CD14-positive monocyte (primary cell): ENCODE measurements around the gene NRXN3. TPM values are rescaled to one million over a fixed set of nuclear protein-coding genes. Genes with fewer than 3 reads are reported as not detected.

Experiments
- DNase-seq, 3 donors: peaks; one replicate each; pipeline ENCODE4 v3.0.0-alpha.2; 2011 to 2022
- H2AFZ ChIP-seq: 2 replicates; pipeline ENCODE4 v1.6.0; 2012; ENCODE audit warnings: mild to moderate bottlenecking, low read depth, low read length, inconsistent platforms; ENCODE audit not compliant: insufficient read depth, poor library complexity, severe bottlenecking
- H3K27ac ChIP-seq, 2 donors: 1 replicate in 1 of 2; 2 replicates in 1 of 2; pipeline ENCODE4 v1.5.1; 2012 to 2013; ENCODE audit warnings: low read length in 2 of 2, control low read depth in 1 of 2, inconsistent platforms in 1 of 2, low read depth in 1 of 2, mild to moderate bottlenecking in 1 of 2
- H3K27me3 ChIP-seq, 2 donors: one replicate each; pipeline versions ENCODE4 v1.6.0 to v1.6.1; 2011 to 2013; ENCODE audit warnings: low read length in 2 of 2; ENCODE audit not compliant: control insufficient read depth in 2 of 2, insufficient read depth in 2 of 2
- H3K36me3 ChIP-seq, 2 donors: replicated peaks in 1 of 2; 1 replicate in 1 of 2; 2 replicates in 1 of 2; pipeline versions ENCODE4 v1.5.1 to v1.6.1; 2012 to 2013; ENCODE audit warnings: low read length in 2 of 2, control low read depth in 1 of 2, inconsistent platforms in 1 of 2, mild to moderate bottlenecking in 1 of 2; ENCODE audit not compliant: insufficient read depth in 2 of 2, control insufficient read depth in 1 of 2
- H3K4me1 ChIP-seq, 2 donors: 1 replicate in 1 of 2; 2 replicates in 1 of 2; pipeline versions ENCODE4 v1.5.1 to v1.6.1; 2012 to 2013; ENCODE audit warnings: low read length in 2 of 2, control low read depth in 1 of 2, inconsistent platforms in 1 of 2, mild to moderate bottlenecking in 1 of 2, moderate library complexity in 1 of 2; ENCODE audit not compliant: insufficient read depth in 2 of 2, control insufficient read depth in 1 of 2
- H3K4me2 ChIP-seq: replicated peaks from 2 replicates; pipeline ENCODE3; 2012; ENCODE audit warnings: low read length, moderate library complexity, mild to moderate bottlenecking; ENCODE audit not compliant: poor library complexity, severe bottlenecking; ENCODE audit errors: extremely low read depth
- H3K4me3 ChIP-seq, 3 experiments: fragments of 200-600 bp in 1 of 3; sonication (generic) in 1 of 3; replicated peaks in 1 of 3; 1 replicate in 2 of 3; 2 replicates in 1 of 3; pipeline ENCODE4 v1.5.1; 2011 to 2013; ENCODE audit warnings: low read length in 3 of 3, mild to moderate bottlenecking in 3 of 3, control low read depth in 2 of 3, low read depth in 2 of 3, inconsistent platforms in 1 of 3, moderate library complexity in 1 of 3
- H3K79me2 ChIP-seq: 2 replicates; pipeline ENCODE4 v1.6.0; 2012; ENCODE audit warnings: mild to moderate bottlenecking, control low read depth, inconsistent platforms, low read length, moderate library complexity; ENCODE audit not compliant: insufficient read depth
- H3K9ac ChIP-seq: 2 replicates; pipeline ENCODE4 v1.6.0; 2017; ENCODE audit warnings: low read length, mild to moderate bottlenecking; ENCODE audit not compliant: insufficient read depth, poor library complexity, severe bottlenecking
- H3K9me3 ChIP-seq, 2 donors: replicated peaks in 1 of 2; 1 replicate in 1 of 2; 2 replicates in 1 of 2; pipeline versions ENCODE4 v1.5.1 to v1.6.1; 2012 to 2013; ENCODE audit warnings: low read length in 2 of 2, control low read depth in 1 of 2; ENCODE audit not compliant: control insufficient read depth in 1 of 2, insufficient read depth in 1 of 2
- H4K20me1 ChIP-seq: 2 replicates; pipeline ENCODE4 v1.6.0; 2012; ENCODE audit warnings: mild to moderate bottlenecking, low read length, control low read depth, moderate library complexity; ENCODE audit not compliant: insufficient read depth
- H3K27ac Mint-ChIP-seq, 7 donors: one replicate each; pipeline ENCODE4 v1.8.0; 2020; ENCODE audit warnings: mild to moderate bottlenecking in 7 of 7, mixed read lengths in 7 of 7, moderate library complexity in 6 of 7, inconsistent platforms in 2 of 7
- H3K27me3 Mint-ChIP-seq, 3 donors: one replicate each; pipeline ENCODE4 v1.8.0; 2021 to 2022; ENCODE audit warnings: low read depth in 3 of 3, mild to moderate bottlenecking in 3 of 3, mixed read lengths in 3 of 3, moderate library complexity in 3 of 3, inconsistent platforms in 1 of 3
- H3K36me3 Mint-ChIP-seq, 2 donors: one replicate each; pipeline ENCODE4 v1.8.0; 2020; ENCODE audit warnings: mixed read lengths in 2 of 2, inconsistent platforms in 1 of 2, mild to moderate bottlenecking in 1 of 2
- H3K4me1 Mint-ChIP-seq: one replicate; pipeline ENCODE4 v1.8.0; 2020; ENCODE audit warnings: mild to moderate bottlenecking, mixed read lengths
- H3K4me3 Mint-ChIP-seq, 2 donors: one replicate each; pipeline ENCODE4 v1.8.0; 2020; ENCODE audit warnings: mild to moderate bottlenecking in 2 of 2, mixed read lengths in 2 of 2, moderate library complexity in 1 of 2
- H3K9me3 Mint-ChIP-seq, 7 donors: one replicate each; pipeline ENCODE4 v1.8.0; 2020 to 2022; ENCODE audit warnings: mixed read lengths in 7 of 7, mild to moderate bottlenecking in 6 of 7, moderate library complexity in 6 of 7, inconsistent platforms in 2 of 7
- WGBS: methylation state at CpG from one replicate; pipeline ENCODE4 v1.1.5; 2013; ENCODE audit warnings: missing lambda C conversion rate; ENCODE audit not compliant: insufficient coverage; 5-methylcytosine and 5-hydroxymethylcytosine counted together
- intact Hi-C, 2 donors: fragments of 100-400 bp; cut with micrococcal nuclease; formaldehyde crosslinking; loops; one replicate each; pipeline versions ENCODE4 v1.15.0 to v1.15.1; 2023
- polyA plus RNA-seq, 3 donors: library from polyadenylated mRNA; depleted of rRNA in 1 of 3; unstranded in 2 of 3; stranded (reverse) in 1 of 3; fragments of 300-500 nt in 2 of 3; fragments of >200 nt in 1 of 3; fragmentation: Illumina TruSeq in 2 of 3; gene quantifications; 1 replicate in 2 of 3; 2 replicates in 1 of 3; pipeline ENCODE4 v1.2.3, GENCODE V29; 2012 to 2021
- TF ChIP-seq, protein P1 (sequence below): fragments of 200-600 bp; IDR thresholded peaks from one replicate; pipeline ENCODE4 v1.8.0; 2022; ENCODE audit warnings: antibody characterized with exemption, mild to moderate bottlenecking

Gene NRXN3
- polyA plus RNA-seq, 3 donors = not detected

DNA sequence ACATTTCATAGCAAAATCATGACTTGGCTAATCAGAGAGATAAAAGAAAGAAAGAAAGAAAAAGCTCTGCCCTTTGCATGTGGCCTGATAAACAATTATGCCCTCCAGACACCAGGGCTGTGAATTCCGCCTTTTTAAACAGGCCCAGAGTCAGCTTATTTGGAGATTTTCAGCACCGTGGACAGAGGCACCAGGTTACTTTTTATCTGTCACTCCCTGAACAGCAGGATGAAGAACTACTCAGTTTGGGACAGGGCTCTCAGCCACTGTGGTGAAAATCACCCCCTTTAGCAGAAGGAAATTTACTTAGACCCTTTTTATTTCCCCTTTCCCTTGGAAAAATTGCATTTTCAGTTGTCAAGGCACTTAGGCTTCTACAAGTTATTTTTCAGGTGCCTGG is 359.9 kb downstream of the NRXN3 start:
- Histone ChIP-seq H3K27me3 (no peaks in the 10 kb centered on the region), H3K27ac (no peak overlapping the region), H3K9ac (no peak overlapping the region), H3K36me3 (no peaks in the 10 kb centered on the region), H3K4me2 (no peak overlapping the region), H4K20me1 (no peaks in the 10 kb centered on the region), H2AFZ (no peak overlapping the region), H3K4me1 (no peaks in the 10 kb centered on the region), H3K4me3 (no peak overlapping the region), H3K9me3 (no peaks in the 10 kb centered on the region), H3K79me2 (no peaks in the 10 kb centered on the region)
- TF ChIP-seq, protein P1, sequence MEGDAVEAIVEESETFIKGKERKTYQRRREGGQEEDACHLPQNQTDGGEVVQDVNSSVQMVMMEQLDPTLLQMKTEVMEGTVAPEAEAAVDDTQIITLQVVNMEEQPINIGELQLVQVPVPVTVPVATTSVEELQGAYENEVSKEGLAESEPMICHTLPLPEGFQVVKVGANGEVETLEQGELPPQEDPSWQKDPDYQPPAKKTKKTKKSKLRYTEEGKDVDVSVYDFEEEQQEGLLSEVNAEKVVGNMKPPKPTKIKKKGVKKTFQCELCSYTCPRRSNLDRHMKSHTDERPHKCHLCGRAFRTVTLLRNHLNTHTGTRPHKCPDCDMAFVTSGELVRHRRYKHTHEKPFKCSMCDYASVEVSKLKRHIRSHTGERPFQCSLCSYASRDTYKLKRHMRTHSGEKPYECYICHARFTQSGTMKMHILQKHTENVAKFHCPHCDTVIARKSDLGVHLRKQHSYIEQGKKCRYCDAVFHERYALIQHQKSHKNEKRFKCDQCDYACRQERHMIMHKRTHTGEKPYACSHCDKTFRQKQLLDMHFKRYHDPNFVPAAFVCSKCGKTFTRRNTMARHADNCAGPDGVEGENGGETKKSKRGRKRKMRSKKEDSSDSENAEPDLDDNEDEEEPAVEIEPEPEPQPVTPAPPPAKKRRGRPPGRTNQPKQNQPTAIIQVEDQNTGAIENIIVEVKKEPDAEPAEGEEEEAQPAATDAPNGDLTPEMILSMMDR = no peak
- Mint-ChIP-seq H3K27ac (peak overlapping the region in 1 of 7 donors; percentile 21), H3K36me3 (no peaks in the 10 kb centered on the region), H3K4me1 (no peaks in the 10 kb centered on the region), H3K4me3 (no peak overlapping the region), H3K27me3 (peaks cover 0 to 4% (median 2%) of the 10 kb centered on the region in 3 donors), H3K9me3 (peaks cover 0 to 2% (median 0%) of the 10 kb centered on the region in 7 donors)
- no peak for DNase-seq
- WGBS = 36% methylated on average over 2 of the region's 2 CpGs
- intact Hi-C loops = no loop called here

DNA sequence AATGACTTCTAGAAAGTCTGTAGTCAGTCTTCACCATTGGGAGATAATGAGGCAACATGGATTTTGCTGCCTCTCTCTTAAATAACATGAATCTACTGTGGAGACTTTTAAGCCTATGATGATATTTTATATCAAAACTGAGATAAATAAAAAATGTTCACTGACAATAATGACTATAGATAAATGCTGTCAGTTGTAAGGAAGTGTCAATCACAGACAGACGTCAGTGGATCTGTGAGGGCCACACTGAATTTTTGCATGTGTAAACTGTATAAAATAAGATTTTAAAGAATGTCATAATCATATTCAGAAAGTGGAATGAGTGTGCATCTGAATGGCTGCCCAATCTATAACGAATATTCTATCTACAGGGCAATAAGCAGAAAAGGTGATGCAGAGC is 364.0 kb downstream of the NRXN3 start:
- H3K36me3 ChIP-seq = no peaks in the 10 kb centered on the region
- Mint-ChIP-seq H3K27ac (no peak overlapping the region), H3K36me3 (no peaks in the 10 kb centered on the region), H3K4me1 (no peaks in the 10 kb centered on the region), H3K4me3 (no peak overlapping the region), H3K9me3 (peaks cover 0 to 3% (median 1%) of the 10 kb centered on the region in 7 donors), H3K27me3 (peaks cover 0 to 4% (median 2%) of the 10 kb centered on the region in 3 donors)
- TF ChIP-seq, protein P1 = no peak
- H3K4me3 ChIP-seq = no peak overlapping the region
- H3K9ac ChIP-seq = no peak overlapping the region
- H3K4me1 ChIP-seq = no peaks in the 10 kb centered on the region
- H2AFZ ChIP-seq = no peak overlapping the region
- H3K79me2 ChIP-seq = no peaks in the 10 kb centered on the region
- no peak overlapping the region for H3K4me2 ChIP-seq
- no peaks in the 10 kb centered on the region for H3K27me3 ChIP-seq
- H3K27ac ChIP-seq = no peak overlapping the region
- DNase-seq = no peak
- no CpG with 5 or more reads among the region's 2 CpGs for WGBS
- H3K9me3 ChIP-seq = no peaks in the 10 kb centered on the region
- intact Hi-C loops = no loop called here
- H4K20me1 ChIP-seq = no peaks in the 10 kb centered on the region
